PFSK-1 (cell line): Measurements from ENCODE around the gene PRMT1.

Source experiments
- POLR2AphosphoS5 ChIP-seq: IDR thresholded peaks from 2 replicates; pipeline ENCODE4 v1.6.1; 2012; ENCODE audit warnings: low read depth, mild to moderate bottlenecking, control low read depth, low read length, moderate library complexity
- SIN3A ChIP-seq: IDR thresholded peaks from 2 replicates; pipeline ENCODE4 v1.6.1; 2012; ENCODE audit warnings: mild to moderate bottlenecking, low read length, moderate library complexity, borderline replicate concordance; ENCODE audit not compliant: insufficient read depth
- TAF1 ChIP-seq: IDR thresholded peaks from 2 replicates; pipeline ENCODE4 v1.6.1; 2012; ENCODE audit warnings: low read length, control low read depth, borderline replicate concordance; ENCODE audit not compliant: insufficient read depth
- TF ChIP-seq, protein P1 (sequence below), 2 experiments: IDR thresholded peaks; 2 replicates each; pipeline versions ENCODE4 v1.6.1 to v1.8.0; 2011 to 2012; ENCODE audit warnings: low read depth in 2 of 2, low read length in 2 of 2, control low read depth in 1 of 2, inconsistent platforms in 1 of 2, mild to moderate bottlenecking in 1 of 2, moderate library complexity in 1 of 2; ENCODE audit not compliant: insufficient read depth in 1 of 2

DNA sequence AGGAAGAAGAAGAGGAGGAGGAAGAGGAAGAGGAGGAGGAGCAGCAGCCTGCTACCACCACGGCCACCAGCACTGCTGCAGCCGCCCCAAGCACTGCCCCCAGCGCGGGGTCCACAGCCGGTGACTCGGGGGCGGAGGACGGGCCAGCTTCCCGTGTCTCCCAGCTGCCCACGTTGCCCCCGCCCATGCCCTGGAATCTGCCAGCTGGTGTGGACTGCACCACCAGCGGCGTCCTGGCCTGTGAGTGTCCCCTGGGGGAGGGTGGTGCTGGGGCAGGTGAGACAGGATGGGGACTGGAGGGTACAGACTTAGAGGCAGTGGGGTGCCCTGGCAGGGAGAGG, 23.6 kb upstream of the PRMT1 start:
- TF ChIP-seq POLR2AphosphoS5 (no peak), SIN3A (no peak), TAF1 (no peak)
- TF ChIP-seq, protein P1, sequence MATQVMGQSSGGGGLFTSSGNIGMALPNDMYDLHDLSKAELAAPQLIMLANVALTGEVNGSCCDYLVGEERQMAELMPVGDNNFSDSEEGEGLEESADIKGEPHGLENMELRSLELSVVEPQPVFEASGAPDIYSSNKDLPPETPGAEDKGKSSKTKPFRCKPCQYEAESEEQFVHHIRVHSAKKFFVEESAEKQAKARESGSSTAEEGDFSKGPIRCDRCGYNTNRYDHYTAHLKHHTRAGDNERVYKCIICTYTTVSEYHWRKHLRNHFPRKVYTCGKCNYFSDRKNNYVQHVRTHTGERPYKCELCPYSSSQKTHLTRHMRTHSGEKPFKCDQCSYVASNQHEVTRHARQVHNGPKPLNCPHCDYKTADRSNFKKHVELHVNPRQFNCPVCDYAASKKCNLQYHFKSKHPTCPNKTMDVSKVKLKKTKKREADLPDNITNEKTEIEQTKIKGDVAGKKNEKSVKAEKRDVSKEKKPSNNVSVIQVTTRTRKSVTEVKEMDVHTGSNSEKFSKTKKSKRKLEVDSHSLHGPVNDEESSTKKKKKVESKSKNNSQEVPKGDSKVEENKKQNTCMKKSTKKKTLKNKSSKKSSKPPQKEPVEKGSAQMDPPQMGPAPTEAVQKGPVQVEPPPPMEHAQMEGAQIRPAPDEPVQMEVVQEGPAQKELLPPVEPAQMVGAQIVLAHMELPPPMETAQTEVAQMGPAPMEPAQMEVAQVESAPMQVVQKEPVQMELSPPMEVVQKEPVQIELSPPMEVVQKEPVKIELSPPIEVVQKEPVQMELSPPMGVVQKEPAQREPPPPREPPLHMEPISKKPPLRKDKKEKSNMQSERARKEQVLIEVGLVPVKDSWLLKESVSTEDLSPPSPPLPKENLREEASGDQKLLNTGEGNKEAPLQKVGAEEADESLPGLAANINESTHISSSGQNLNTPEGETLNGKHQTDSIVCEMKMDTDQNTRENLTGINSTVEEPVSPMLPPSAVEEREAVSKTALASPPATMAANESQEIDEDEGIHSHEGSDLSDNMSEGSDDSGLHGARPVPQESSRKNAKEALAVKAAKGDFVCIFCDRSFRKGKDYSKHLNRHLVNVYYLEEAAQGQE (IDR thresholded peaks at IDR 0.05; ENCODE audit: insufficient read depth in 1 of 2, low read depth in 2 of 2, low read length in 2 of 2), result no peak
